GM12874 (cell line): ENCODE measurements around the gene MAN2B2.

Experiments
- TF ChIP-seq, protein P1 (sequence below): IDR thresholded peaks from 2 replicates; pipeline ENCODE4 v1.5.1; 2011; ENCODE audit warnings: low read depth, mild to moderate bottlenecking, control low read depth, low read length, moderate library complexity; ENCODE audit not compliant: insufficient read depth

The MAN2B2 gene

GRCh38 chr4:6626066-6626465, 51.1 kb downstream of the MAN2B2 start:
- TF ChIP-seq, protein P1, sequence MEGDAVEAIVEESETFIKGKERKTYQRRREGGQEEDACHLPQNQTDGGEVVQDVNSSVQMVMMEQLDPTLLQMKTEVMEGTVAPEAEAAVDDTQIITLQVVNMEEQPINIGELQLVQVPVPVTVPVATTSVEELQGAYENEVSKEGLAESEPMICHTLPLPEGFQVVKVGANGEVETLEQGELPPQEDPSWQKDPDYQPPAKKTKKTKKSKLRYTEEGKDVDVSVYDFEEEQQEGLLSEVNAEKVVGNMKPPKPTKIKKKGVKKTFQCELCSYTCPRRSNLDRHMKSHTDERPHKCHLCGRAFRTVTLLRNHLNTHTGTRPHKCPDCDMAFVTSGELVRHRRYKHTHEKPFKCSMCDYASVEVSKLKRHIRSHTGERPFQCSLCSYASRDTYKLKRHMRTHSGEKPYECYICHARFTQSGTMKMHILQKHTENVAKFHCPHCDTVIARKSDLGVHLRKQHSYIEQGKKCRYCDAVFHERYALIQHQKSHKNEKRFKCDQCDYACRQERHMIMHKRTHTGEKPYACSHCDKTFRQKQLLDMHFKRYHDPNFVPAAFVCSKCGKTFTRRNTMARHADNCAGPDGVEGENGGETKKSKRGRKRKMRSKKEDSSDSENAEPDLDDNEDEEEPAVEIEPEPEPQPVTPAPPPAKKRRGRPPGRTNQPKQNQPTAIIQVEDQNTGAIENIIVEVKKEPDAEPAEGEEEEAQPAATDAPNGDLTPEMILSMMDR: no peak

DNA sequence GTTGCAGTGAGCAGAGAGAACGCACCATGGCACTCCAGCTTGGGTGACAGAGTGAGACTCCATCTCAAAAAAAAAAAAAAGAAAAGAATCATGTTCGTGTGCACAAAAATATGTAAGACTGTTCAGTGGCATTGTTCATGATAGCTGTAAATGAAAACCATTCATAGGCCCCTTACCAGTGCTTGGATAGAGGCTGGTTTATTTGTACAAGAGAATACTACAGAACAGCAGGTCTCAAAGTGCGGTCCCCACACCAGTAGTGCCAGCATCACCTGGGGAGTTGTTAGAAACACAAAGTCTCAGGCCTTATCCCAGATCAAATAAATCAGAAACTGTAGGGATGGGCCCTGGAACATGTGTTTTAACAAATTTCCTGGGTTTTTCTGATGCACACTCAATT, 52.8 kb downstream of the MAN2B2 start:
- TF ChIP-seq, protein P1: no peak

GRCh38 chr4:6632125-6632524, 57.1 kb downstream of the MAN2B2 start:
- TF ChIP-seq, protein P1: no peak

GRCh38 chr4:6633091-6633906, 58.3 kb downstream of the MAN2B2 start:
- TF ChIP-seq, protein P1: no peak

- TF ChIP-seq, protein P1: no peak
Observed at GRCh38 chr4:6634746-6635145, 59.8 kb downstream of the MAN2B2 start.

DNA sequence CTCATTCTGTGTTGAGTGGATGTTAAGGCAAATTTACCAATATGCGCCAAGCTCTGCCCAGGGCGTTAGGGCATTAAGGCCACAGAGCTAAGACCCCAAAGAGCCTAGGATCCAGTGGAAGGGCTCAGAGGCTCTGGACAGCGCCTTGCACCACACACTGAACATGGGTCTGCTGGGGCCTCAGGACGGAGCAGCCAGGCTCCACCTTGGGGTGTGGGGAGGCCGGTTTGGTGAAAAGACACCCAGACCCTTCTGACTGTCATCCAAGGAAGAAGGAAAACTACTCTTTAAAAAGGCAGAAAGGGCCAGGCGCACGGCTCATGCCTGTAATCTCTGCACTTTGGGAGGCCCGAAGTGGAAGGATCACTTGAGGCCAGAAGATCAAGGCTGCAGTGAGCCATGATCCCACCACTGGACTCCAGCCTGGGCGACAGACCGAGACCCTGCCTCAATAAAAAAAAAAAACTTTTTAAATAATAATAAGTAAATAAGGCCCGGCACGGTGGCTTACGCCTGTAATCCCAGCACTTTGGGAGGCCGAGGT, 64.2 kb downstream of the MAN2B2 start:
- TF ChIP-seq, protein P1: no peak

GRCh38 chr4:6640292-6641163, 65.5 kb downstream of the MAN2B2 start, which contains the start of gene MRFAP1:
Gene MRFAP1, plus strand, starts transcription at chr4:6640685. Its CDS starts 178 bp downstream, at chr4:6640863.
- TF ChIP-seq, protein P1: no peak
